ENCODE results near the gene SPAST.
A peak's percentile ranks its signal among the peaks of the same experiment; 100 is the strongest.
"Not testable (repeated sequence)": the region's sequence is repeated elsewhere in the genome, so short reads cannot be mapped to it uniquely, and the experiment has no call there.

SPAST gene, protein sequence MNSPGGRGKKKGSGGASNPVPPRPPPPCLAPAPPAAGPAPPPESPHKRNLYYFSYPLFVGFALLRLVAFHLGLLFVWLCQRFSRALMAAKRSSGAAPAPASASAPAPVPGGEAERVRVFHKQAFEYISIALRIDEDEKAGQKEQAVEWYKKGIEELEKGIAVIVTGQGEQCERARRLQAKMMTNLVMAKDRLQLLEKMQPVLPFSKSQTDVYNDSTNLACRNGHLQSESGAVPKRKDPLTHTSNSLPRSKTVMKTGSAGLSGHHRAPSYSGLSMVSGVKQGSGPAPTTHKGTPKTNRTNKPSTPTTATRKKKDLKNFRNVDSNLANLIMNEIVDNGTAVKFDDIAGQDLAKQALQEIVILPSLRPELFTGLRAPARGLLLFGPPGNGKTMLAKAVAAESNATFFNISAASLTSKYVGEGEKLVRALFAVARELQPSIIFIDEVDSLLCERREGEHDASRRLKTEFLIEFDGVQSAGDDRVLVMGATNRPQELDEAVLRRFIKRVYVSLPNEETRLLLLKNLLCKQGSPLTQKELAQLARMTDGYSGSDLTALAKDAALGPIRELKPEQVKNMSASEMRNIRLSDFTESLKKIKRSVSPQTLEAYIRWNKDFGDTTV

DNA sequence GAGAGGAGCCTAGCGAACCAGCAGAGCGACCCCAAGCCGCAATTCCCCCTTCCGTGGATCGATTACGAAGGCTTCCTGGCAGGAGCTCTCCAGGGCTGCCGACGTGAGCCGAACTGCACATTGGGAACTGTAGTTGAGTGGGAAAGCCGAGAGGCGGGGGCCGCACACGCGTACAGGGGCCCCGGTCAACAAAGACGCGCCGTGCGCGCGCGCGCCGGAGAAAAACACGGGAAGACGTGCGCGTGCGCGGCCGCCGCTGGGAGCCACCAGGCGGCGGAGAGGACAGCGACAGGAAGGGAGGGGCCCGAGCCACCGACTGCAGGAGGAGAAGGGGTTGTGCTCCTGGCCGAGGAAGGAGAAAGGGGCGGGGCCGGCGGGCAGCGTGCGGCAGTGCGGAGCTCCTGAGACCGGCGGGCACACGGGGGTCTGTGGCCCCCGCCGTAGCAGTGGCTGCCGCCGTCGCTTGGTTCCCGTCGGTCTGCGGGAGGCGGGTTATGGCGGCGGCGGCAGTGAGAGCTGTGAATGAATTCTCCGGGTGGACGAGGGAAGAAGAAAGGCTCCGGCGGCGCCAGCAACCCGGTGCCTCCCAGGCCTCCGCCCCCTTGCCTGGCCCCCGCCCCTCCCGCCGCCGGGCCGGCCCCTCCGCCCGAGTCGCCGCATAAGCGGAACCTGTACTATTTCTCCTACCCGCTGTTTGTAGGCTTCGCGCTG, at the start of gene SPAST:
TSS of gene SPAST (plus strand) at position 247 of the 711 bp plus-strand sequence. CDS start at position 523, 276 bp downstream.
- peak; percentile 98 for DNase-seq (ENCODE audit: low spot score)

DNA sequence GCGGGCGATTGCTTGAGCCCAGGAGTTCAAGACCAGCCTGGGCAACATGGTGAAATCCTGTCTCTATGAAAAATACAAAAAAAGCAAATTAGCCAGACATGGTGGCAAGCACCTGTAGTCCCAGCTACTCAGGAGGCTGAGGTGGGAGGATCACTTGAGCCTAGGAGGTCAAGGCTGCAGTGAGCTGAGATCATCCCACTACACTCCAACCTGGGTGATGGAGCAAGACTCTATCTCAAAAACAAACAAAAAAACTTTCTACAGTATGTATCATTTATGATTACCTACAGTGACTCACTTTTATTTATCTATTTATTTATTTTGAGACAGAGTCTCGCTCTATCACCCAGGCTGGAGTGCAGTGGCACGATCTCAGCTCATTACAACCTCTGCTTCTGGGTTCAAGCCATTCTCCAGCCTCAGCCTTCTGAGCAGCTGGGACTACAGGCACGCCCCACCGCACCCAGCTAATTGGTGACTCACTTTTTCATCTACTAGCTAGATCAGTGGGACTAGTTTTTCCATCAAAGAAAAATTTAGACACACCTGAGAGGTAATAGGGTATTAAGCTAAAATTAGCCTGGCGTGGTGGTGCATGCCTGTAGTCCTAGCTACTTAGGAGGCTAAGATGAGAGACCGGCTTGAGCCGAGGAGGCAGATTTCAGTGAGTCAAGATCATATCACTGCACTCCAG, 44.4 kb upstream of the SPAST start:
- not testable (repeated sequence) for DNase-seq (ENCODE audit: low spot score)

DNA sequence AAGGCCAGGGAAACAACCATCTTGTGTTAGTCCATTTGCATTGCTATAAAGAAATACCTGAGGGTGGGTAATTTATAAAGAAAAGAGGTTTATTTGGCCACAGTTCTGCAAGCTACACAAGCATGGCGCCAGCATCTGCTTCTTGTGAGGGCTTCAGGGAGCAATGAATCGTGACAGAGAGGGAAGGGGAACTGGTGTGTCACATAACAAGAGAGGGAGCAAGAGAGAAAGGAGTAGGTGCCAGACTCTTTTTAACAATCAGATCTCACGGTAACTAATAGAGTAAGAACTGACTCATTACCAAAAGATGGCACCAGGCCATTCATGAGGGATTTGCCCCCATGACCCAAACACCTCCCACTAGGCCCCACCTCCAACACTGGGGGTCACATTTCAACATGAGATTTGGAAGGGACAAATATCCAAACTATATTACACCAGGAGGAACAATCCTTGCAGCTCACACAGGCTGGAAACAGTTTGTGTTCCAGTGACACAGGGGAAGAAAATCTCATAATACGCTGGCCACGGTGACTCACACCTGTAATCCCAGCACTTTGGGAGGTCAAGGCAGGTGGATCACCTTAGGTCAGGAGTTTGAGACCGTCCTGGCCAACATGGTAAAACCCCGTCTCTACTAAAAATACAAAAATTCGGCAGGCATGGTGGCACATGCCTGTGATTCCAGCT, 29.0 kb upstream of the SPAST start:
- DNase-seq (ENCODE audit: low spot score) = not testable (repeated sequence)

DNA sequence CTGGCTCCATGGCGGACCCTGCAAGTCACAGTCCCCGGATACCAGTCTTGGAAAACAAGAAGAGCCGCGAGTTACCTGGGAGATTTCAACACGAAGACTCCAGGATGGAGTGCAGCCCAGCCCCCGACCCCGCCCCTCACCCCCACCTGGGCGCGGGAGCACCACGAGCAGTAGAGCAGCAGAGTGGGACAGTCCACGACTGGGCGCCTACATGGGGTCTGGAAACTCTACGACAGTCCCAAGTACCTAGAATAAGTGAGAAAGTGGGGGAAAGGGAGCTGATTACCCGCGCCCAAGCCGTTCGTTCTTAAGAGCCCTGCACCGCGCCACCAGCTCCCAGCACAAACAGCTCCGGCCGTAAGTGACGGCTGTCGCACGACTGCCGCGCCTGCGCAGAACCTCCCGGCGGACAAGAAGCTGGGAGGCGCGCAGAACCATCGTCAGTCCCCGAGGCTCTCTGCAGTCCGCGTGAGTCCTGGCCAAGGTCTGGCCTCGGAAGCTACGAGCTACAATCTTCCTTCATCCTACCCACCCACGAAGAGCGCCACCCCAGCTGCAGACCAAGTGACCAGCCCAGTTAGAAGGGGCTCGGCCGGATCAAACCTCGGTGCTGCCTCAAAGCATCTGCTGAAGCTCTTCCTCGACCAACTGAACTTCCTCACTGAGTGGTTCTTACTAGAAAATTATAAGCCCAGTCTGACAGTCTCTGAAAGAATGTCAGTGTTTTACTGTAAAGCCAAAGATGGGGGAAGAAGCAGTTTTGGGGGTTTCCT, 23.7 kb upstream of the SPAST start, which contains the start of gene DPY30:
TSS of gene DPY30 (minus strand) at position 359 of the 773 bp plus-strand sequence. CDS start at position 10, 349 bp downstream.
- DNase-seq (ENCODE audit: low spot score) = peak; percentile 92

DNA sequence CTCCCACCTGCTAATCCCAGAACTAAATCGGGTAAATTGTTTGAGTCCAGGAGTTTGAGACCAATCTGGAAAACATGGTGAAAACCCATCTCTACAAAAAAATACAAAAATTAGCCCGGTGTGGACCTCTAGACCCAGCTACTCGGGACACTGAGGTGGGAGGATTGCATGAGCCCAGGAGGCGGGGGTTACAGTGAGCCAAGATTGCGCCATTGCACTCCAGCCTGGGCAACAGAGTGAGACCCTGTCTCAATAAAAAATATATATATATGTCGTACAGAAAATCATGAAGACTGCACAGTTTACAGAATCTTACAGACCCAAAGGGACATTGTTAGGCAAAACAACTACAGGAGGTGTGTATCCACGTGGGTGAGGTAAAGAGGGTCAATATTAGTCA, 19.8 kb upstream of the SPAST start:
- DNase-seq (ENCODE audit: low spot score) = no peak

DNA sequence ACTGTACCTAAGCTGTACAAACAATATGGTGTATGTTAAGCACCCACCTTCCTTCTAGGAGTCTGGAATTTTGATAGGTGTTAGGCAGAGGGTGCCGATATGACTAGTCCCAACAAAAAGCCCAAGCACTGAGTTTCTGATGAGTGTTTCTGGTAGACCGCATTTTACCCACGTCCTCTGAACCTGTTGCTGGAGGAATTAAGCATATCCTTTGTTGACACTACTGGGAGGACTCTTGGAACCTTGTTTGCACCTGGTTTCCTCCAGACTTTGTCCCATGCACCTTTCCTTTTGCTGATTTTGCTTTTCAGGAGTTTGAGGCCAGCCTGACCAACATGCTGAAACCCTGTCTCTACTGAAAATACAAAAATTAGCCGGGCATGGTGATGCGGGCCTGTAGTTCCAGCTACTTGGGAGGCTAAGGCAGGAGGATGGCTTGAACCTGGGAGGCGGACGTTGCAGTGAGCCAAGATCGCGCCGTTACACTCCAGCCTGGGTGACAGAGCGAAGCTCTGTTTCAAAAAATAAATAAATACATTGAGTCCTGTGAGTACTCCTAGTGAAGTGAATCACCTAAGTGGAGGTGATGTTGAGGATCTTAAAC, 11.4 kb upstream of the SPAST start:
- no peak for DNase-seq (ENCODE audit: low spot score)

DNA sequence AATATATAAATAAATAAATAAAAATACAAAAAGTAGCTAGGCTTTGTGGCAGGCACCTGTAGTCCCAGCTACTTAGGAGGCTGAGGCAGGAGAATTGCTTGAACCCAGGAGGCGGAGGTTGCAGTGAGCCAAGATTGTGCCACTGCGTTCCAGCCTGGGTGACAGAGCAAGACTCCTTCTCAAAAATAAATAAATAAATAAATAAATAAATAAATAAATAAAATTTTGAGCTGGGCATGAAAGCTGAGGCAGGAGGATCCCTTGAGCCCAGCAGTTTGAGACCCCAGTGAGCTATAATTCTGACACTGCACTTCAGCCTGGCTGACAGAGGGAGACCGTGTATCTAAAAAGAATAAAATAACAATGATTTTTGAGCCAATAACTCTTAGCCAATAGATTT, 8.8 kb upstream of the SPAST start:
- not testable (repeated sequence) for DNase-seq (ENCODE audit: low spot score)

DNA sequence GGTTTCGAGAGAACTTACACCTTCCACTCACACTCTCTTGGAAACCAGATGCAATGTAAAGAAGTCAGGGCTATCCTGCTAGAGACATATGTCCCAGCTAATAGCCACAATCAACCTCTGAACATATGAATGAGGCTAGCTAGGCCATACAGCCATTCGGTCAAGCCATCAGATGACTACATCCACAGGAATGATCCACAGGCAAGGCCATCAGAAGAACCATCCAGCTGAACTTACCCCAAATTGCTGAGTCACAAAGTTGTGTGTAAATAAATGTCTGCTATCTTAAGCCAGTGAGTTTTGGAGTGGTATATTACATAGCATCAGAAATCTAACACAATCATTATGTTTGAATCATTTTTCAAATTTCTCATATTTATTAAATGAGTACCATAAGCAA, 5.2 kb upstream of the SPAST start:
- DNase-seq (ENCODE audit: low spot score) = no peak

DNA sequence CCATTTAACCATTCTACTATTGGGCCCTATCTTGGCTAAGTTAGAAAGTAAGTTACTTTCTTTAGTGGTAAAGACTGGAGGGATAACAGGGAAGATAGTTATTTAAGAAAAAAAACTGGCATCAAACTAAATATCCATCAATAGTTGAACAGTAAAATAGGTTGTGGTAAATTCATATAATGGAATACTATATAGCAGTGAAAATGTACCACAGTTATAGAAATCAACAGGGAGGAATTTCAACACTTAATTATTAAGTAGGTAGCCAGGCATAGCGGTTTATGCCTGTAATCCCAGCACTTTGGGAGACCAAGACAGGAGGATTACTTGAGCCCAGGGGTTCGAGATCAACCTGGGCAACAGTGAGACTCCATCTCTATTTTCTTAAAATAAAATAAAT, 3.1 kb upstream of the SPAST start:
- DNase-seq (ENCODE audit: low spot score) = no peak

DNA sequence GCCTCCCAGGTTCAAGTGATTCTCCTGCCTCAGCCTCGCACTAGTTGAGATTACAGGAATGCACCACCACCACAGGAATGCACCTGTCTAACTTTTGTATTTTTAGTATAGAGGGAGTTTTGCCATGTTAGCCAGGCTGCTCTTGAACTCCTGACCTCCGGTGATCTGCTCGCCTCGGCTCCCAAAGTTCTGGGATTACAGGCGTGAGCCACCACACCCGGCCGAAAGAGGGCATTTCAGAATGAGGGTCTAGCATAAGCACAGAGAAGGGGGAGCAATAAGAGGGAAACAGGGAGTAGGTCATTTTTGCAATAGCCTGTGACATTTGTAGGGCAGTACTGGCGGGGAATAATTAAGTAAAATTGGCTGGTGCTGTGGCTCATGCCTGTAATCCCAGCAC, 1.9 kb upstream of the SPAST start:
- no peak for DNase-seq (ENCODE audit: low spot score)

DNA sequence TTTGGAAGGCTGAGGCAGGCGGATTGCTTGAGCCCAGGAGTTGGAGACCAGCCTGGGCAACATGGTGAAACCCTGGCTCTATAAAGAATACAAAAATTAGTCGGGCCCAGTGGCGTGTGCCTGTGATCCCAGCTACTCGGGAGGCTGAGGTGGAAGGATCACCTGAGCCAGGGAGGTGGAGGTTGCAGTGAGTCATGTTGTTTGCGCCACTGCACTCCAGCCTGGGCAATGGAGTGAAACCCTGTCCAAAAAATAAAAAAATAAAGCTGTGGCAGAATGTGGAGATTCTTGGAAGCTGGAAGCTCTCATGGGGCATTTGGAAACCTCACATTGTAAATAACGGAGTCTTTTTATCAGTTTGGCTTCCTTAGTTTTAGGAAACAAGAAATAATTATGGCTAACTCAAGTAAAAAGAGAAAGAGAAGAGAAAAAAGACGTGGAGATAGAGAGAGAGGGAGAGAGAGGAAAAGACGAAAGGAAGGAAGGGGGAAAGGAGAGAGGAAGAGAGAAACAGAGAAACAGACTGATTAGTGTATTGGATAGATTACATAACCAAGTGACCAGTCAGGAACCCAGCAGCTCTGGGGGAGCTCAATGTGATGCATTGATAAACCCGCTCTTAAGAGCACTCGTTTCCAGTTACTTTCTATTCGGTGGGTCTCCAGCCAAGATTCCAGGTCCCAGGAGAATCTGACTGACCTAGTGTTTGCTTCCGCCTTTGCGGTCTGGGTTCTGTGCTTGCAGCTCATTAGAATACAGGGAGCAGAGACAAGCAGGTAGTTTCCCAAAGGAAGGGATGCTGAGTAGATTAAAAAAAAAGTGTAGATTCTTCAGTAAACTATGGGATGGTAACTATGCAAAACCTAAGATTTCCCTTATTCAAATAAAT, 1.1 kb upstream of the SPAST start:
- peak; percentile 54 for DNase-seq (ENCODE audit: low spot score)

DNA sequence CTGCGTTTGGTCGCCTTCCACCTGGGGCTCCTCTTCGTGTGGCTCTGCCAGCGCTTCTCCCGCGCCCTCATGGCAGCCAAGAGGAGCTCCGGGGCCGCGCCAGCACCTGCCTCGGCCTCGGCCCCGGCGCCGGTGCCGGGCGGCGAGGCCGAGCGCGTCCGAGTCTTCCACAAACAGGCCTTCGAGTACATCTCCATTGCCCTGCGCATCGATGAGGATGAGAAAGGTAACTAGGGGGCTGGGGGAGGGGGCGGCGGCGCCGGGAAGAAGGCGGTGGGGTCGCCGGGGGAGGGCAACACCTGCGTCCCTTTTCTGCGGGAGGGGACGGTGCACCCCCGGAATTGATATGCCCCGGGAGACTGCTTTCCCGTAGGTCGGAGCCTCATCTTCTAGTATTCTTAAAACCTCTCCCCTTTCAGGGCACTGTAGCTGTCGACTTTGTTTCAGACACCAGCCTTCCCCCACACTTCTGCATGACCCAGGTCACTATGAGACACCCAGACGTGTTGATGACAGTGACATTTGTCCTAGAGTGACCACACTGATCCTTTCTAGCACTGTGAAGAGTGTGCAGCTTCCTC, 755 bp downstream of the SPAST start:
- peak; percentile 46 for DNase-seq (ENCODE audit: low spot score)

DNA sequence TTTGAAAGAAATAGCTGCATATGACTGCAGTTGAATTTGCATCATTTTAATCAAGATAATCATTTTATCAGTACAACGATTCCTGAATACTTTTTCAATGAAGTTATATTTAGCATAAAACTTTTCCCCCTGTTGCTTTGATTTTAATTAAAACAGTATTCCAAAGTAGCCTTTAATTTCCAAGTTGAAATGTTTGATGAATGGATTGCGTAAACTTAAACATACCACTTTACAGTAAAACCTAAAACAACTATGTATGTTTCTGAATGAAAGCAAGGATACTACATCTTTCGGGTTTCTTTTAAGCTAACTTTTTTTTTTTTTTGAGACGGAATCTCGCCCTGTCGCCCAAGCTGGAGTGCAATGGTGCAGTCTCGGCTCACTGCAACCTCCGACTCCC, 1.4 kb downstream of the SPAST start:
- DNase-seq (ENCODE audit: low spot score) = no peak

DNA sequence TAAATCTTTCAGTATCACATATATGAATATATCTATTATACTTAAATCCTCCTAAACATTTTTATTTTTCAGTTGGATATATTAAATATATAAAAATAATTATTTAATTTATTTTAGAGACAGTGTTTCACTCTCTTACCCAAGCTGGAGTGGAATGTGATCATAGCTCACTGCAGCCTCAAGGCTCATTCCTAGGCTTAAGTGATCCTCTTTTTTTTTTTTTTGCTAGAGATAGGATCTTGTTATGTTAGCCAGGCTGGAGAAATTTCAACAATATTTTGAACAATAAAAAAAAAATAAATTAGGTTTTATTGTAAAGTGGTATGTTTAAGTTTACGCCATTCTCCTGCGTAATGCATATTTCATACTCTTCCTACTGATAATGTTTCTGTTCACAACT, 4.2 kb downstream of the SPAST start:
- DNase-seq (ENCODE audit: low spot score) = no peak

DNA sequence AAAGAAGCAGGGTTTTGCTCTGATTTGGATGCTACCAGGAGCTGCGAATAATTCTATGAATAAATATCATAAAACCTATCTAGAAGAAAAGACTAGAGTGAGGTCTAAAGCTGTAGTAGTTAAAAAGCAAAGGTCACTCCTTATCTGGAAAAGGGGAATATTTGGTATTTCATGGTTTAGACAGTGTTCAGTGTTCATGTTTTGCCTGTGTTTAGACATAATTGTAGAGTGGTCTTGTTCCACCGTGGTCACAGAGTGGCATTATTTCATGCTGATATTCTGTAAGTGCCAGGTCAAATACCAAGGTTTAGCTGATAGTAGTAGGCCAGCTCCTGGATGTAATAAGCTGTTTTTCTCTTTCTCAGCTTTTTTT, 10.8 kb downstream of the SPAST start:
- DNase-seq (ENCODE audit: low spot score) = no peak

DNA sequence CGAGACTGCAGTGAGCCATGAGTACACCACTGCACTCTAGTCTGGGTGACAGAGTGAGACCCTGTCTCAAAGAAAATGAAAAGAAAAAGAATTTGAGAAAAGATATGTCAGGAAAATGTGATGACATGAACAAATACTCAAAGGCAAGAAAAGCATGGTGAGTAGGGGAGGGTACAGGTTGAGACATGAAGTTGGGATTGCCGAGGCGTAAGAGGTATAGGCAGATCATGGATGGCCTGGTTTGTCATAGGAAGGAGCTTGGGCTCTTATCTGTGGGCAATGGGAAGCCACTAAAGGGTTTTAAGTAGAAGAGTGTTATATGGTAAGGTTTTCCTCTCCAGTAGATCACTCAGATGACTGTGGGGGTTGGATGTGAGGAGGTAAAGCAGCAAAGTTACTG, 32.3 kb downstream of the SPAST start:
- no peak for DNase-seq (ENCODE audit: low spot score)

DNA sequence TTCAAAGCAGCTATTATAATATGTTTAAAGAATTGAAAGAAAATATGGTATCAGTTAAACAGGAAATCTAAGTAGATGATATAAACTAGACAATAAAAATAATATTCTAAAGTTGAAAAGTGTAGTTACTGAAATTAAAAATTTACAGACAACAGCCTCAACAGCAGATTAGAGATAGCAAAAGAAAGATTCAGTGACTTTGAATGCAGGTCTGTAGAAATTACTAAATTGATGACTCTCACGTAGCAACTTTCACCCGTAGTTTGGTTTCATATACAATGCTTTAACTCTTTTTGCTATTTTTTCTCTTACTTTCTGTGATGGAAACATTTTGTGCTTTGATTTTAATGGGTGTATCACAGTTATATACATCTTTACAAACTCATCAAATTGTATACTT, 44.8 kb downstream of the SPAST start:
- DNase-seq (ENCODE audit: low spot score) = no peak

DNA sequence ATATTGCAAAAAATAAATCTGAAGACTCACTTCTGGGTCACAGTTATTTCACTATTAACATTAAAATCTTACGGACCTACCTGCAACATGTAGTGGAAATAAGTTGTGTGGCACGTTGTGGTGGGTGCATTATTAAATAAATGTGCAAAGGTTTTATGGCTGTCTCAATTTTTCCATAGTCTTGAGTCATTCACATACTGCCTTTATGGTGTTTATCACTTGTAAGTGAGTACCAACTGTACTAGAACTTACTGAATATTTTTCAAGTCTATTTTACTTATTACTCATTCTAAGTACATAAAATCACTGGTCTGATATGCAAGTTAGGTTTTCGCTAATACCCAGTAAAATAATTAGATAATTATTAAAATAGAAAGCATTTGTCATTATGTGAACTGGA, 54.7 kb downstream of the SPAST start:
- no peak for DNase-seq (ENCODE audit: low spot score)

DNA sequence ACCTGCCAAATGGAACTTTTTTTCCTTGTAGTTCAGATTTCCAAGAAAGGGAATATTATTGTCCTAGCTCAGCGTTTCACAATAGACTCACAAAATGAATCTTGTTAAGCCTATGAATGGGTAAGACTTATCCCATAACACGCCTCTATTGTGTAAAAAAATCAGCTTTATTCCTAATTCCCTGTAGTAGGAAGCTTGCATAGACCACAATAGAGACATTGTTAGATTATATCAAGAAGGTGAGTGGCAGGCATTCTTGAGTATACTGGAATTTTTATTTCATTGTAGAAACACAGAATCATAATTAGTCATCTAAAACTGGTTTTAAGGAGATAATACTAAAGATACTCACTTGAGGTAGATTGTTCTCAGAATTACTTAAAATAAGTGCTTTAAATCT, 55.8 kb downstream of the SPAST start:
- peak; percentile 22 for DNase-seq (ENCODE audit: low spot score)
